ENCODE measurements around the gene ADAM23. TPM values are rescaled to one million over a fixed set of nuclear protein-coding genes. Genes with fewer than 3 reads are reported as not detected.

Gene ADAM23
- total and polyA plus RNA-seq, 2 of the 13 experiments (the other 11 are each of a cell fraction or from before 2014, with no cell fraction given): 0.04 TPM; not detected in 1

DNA sequence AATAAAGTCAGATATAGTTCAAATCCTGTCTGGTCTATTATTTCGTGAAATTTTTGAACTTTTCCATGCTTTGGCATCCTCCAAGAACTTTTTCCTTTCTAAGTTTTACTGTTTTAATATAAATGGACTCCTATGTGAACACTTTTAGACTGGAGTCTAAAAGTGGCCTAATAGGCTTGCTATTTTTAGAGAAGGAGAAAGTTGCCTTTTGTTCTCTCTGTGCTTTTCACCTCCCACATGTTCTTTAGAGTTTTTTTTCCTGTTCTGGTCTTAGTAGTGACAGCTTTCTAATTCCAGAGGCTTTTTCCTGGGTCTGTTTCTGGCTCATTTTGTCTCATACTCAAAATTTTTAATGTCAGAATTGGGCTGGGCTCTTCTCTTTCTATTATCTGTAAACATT, 72.2 kb downstream of the ADAM23 start:
- in situ Hi-C loops (cut with HindIII; ENCODE audit: extremely low pct_ligation_motif_present, low pct_unique_long_range_greater_than_20kb): no loop called here
- DNase-seq (ENCODE audit: low spot score): no peak
- no peak overlapping the region for H3K9ac ChIP-seq (ENCODE audit: insufficient read depth, low read depth, low read length)
- H2AFZ ChIP-seq (ENCODE audit: low read length): no peak overlapping the region
- ChIA-PET CTCF (ENCODE audit: low intra/inter-chr PET ratio, low total read pairs) (no interaction called here), POLR2A (no interaction called here)
- no peak for FAIRE-seq
- H4K20me1 ChIP-seq (ENCODE audit: insufficient read depth, low read length): no peaks in the 10 kb centered on the region
- H3K9me3 ChIP-seq (ENCODE audit: low read length): no peaks in the 10 kb centered on the region
- H3K4me2 ChIP-seq (ENCODE audit: low read depth, low read length): no peak overlapping the region
- no peak overlapping the region for H3K4me3 ChIP-seq (replicated peaks in 1 of 3; ENCODE audit: insufficient read depth in 1 of 3, low read depth in 2 of 3, low read length in 3 of 3)
- no peaks in the 10 kb centered on the region for H3K27me3 ChIP-seq (ENCODE audit: control insufficient read depth in 1 of 2, insufficient read depth in 2 of 2, low read length in 2 of 2)
- 0% methylated on average over 1 of the region's 1 CpG for WGBS (ENCODE audit: low lambda C conversion rate)
- no peak overlapping the region for H3K27ac ChIP-seq (ENCODE audit: extremely low read length, insufficient read depth, low read length)
- no peaks in the 10 kb centered on the region for H3K79me2 ChIP-seq (ENCODE audit: insufficient read depth, low read length)
- H3K36me3 ChIP-seq (replicated peaks in 1 of 2; ENCODE audit: control insufficient read depth in 1 of 2, insufficient read depth in 2 of 2, low read length in 2 of 2): no peaks in the 10 kb centered on the region
- intact Hi-C loops (cut with micrococcal nuclease; ENCODE audit: unreplicated experiment): no loop called here
- no peak for ATAC-seq
- no TSS peak for BruUV-seq (replicated peaks)
- no peaks in the 10 kb centered on the region for H3K4me1 ChIP-seq (ENCODE audit: insufficient read depth, low read length)
- no peak for TF ChIP-seq ZBTB8A (CRISPR knock-in tag; IDR thresholded peaks at IDR 0.05; ENCODE audit: borderline replicate concordance, low read depth)
- no peak for TF ChIP-seq KLF13 (CRISPR knock-in tag; IDR thresholded peaks at IDR 0.05)
- TF ChIP-seq, protein P1, sequence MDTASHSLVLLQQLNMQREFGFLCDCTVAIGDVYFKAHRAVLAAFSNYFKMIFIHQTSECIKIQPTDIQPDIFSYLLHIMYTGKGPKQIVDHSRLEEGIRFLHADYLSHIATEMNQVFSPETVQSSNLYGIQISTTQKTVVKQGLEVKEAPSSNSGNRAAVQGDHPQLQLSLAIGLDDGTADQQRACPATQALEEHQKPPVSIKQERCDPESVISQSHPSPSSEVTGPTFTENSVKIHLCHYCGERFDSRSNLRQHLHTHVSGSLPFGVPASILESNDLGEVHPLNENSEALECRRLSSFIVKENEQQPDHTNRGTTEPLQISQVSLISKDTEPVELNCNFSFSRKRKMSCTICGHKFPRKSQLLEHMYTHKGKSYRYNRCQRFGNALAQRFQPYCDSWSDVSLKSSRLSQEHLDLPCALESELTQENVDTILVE (CRISPR knock-in tag; IDR thresholded peaks at IDR 0.05): no peak
- TF ChIP-seq ZNF20 (CRISPR knock-in tag; IDR thresholded peaks at IDR 0.05): no peak
- no peak for TF ChIP-seq ZBTB1 (CRISPR knock-in tag; IDR thresholded peaks at IDR 0.05; ENCODE audit: borderline replicate concordance)
- TF ChIP-seq ZNF430 (CRISPR knock-in tag; IDR thresholded peaks at IDR 0.05): no peak
- no peak for TF ChIP-seq HMGA1 (CRISPR knock-in tag; conservative IDR thresholded peaks at IDR 0.05)
- no peak for TF ChIP-seq NFRKB (IDR thresholded peaks at IDR 0.05)
- TF ChIP-seq HOXA7 (CRISPR knock-in tag; IDR thresholded peaks at IDR 0.05): no peak
- TF ChIP-seq, protein P2, sequence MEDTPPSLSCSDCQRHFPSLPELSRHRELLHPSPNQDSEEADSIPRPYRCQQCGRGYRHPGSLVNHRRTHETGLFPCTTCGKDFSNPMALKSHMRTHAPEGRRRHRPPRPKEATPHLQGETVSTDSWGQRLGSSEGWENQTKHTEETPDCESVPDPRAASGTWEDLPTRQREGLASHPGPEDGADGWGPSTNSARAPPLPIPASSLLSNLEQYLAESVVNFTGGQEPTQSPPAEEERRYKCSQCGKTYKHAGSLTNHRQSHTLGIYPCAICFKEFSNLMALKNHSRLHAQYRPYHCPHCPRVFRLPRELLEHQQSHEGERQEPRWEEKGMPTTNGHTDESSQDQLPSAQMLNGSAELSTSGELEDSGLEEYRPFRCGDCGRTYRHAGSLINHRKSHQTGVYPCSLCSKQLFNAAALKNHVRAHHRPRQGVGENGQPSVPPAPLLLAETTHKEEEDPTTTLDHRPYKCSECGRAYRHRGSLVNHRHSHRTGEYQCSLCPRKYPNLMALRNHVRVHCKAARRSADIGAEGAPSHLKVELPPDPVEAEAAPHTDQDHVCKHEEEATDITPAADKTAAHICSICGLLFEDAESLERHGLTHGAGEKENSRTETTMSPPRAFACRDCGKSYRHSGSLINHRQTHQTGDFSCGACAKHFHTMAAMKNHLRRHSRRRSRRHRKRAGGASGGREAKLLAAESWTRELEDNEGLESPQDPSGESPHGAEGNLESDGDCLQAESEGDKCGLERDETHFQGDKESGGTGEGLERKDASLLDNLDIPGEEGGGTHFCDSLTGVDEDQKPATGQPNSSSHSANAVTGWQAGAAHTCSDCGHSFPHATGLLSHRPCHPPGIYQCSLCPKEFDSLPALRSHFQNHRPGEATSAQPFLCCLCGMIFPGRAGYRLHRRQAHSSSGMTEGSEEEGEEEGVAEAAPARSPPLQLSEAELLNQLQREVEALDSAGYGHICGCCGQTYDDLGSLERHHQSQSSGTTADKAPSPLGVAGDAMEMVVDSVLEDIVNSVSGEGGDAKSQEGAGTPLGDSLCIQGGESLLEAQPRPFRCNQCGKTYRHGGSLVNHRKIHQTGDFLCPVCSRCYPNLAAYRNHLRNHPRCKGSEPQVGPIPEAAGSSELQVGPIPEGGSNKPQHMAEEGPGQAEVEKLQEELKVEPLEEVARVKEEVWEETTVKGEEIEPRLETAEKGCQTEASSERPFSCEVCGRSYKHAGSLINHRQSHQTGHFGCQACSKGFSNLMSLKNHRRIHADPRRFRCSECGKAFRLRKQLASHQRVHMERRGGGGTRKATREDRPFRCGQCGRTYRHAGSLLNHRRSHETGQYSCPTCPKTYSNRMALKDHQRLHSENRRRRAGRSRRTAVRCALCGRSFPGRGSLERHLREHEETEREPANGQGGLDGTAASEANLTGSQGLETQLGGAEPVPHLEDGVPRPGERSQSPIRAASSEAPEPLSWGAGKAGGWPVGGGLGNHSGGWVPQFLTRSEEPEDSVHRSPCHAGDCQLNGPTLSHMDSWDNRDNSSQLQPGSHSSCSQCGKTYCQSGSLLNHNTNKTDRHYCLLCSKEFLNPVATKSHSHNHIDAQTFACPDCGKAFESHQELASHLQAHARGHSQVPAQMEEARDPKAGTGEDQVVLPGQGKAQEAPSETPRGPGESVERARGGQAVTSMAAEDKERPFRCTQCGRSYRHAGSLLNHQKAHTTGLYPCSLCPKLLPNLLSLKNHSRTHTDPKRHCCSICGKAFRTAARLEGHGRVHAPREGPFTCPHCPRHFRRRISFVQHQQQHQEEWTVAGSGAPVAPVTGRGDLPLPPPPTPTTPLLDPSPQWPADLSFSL (CRISPR knock-in tag; IDR thresholded peaks at IDR 0.05): no peak
- TF ChIP-seq, protein P3, sequence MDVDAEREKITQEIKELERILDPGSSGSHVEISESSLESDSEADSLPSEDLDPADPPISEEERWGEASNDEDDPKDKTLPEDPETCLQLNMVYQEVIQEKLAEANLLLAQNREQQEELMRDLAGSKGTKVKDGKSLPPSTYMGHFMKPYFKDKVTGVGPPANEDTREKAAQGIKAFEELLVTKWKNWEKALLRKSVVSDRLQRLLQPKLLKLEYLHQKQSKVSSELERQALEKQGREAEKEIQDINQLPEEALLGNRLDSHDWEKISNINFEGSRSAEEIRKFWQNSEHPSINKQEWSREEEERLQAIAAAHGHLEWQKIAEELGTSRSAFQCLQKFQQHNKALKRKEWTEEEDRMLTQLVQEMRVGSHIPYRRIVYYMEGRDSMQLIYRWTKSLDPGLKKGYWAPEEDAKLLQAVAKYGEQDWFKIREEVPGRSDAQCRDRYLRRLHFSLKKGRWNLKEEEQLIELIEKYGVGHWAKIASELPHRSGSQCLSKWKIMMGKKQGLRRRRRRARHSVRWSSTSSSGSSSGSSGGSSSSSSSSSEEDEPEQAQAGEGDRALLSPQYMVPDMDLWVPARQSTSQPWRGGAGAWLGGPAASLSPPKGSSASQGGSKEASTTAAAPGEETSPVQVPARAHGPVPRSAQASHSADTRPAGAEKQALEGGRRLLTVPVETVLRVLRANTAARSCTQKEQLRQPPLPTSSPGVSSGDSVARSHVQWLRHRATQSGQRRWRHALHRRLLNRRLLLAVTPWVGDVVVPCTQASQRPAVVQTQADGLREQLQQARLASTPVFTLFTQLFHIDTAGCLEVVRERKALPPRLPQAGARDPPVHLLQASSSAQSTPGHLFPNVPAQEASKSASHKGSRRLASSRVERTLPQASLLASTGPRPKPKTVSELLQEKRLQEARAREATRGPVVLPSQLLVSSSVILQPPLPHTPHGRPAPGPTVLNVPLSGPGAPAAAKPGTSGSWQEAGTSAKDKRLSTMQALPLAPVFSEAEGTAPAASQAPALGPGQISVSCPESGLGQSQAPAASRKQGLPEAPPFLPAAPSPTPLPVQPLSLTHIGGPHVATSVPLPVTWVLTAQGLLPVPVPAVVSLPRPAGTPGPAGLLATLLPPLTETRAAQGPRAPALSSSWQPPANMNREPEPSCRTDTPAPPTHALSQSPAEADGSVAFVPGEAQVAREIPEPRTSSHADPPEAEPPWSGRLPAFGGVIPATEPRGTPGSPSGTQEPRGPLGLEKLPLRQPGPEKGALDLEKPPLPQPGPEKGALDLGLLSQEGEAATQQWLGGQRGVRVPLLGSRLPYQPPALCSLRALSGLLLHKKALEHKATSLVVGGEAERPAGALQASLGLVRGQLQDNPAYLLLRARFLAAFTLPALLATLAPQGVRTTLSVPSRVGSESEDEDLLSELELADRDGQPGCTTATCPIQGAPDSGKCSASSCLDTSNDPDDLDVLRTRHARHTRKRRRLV (CRISPR knock-in tag; IDR thresholded peaks at IDR 0.05): no peak
- no peak for TF ChIP-seq RORA (CRISPR knock-in tag; IDR thresholded peaks at IDR 0.05)
- TF ChIP-seq NONO (IDR thresholded peaks at IDR 0.05): no peak
- TF ChIP-seq NONO (CRISPR knock-in tag; conservative IDR thresholded peaks at IDR 0.05): no peak

Measured in HepG2 (cell line).